ENCODE measurements around the gene F12. TPM values are rescaled to one million over a fixed set of nuclear protein-coding genes. Genes with fewer than 3 reads are reported as not detected.

Gene F12
- total and polyA plus RNA-seq, 4 donors: 0.23 to 1.8 (median 0.33) TPM; not detected in 1

- no peak overlapping the region for H3K4me3 ChIP-seq (ENCODE audit: low read length in 2 of 2)
- H3K27me3 ChIP-seq (ENCODE audit: control insufficient read depth in 1 of 2, insufficient read depth in 2 of 2, low read length in 1 of 2): no peaks in the 10 kb centered on the region
- H3K36me3 ChIP-seq (ENCODE audit: control insufficient read depth in 1 of 2, insufficient read depth in 2 of 2, low read length in 1 of 2): no peaks in the 10 kb centered on the region
- no peak overlapping the region for H3K27ac ChIP-seq (ENCODE audit: low read depth in 1 of 2, low read length in 2 of 2)
- no peaks in the 10 kb centered on the region for H3K9me3 ChIP-seq (ENCODE audit: control insufficient read depth, low read length)
- no peak for ATAC-seq (ENCODE audit: low FRiP score)
- H3K4me1 ChIP-seq (ENCODE audit: control insufficient read depth in 1 of 2, insufficient read depth in 2 of 2, low read length in 2 of 2): no peaks in the 10 kb centered on the region
- 45 to 68% methylated on average over 8 of the region's 8 CpGs for WGBS, 2 donors
- intact Hi-C loops (cut with DNase I): no loop called here
- DNase-seq: no peak
Observed at GRCh38 chr5:177396078-177396477, 13.3 kb downstream of the F12 start.

- no peak for DNase-seq
- H3K27ac ChIP-seq (ENCODE audit: low read depth in 1 of 2, low read length in 2 of 2): no peak overlapping the region
- no peaks in the 10 kb centered on the region for H3K9me3 ChIP-seq (ENCODE audit: control insufficient read depth, low read length)
- no peak overlapping the region for H3K4me3 ChIP-seq (ENCODE audit: low read length in 2 of 2)
- no peaks in the 10 kb centered on the region for H3K36me3 ChIP-seq (ENCODE audit: control insufficient read depth in 1 of 2, insufficient read depth in 2 of 2, low read length in 1 of 2)
- no peaks in the 10 kb centered on the region for H3K4me1 ChIP-seq (ENCODE audit: control insufficient read depth in 1 of 2, insufficient read depth in 2 of 2, low read length in 2 of 2)
- no peaks in the 10 kb centered on the region for H3K27me3 ChIP-seq (ENCODE audit: control insufficient read depth in 1 of 2, insufficient read depth in 2 of 2, low read length in 1 of 2)
- ATAC-seq (ENCODE audit: low FRiP score): no peak
- WGBS, 2 donors: 69 to 92% methylated on average over 5 of the region's 5 CpGs
- intact Hi-C loops (cut with DNase I): loop anchor here in 1 of 2 donors (5.0 kb wide), 2 partner anchors 58 to 108 kb away; no protein-coding TSS in a partner anchor
Observed at GRCh38 chr5:177393990-177394389, 15.4 kb downstream of the F12 start.

GRCh38 chr5:177393206-177393765, 16.1 kb downstream of the F12 start:
- no peaks in the 10 kb centered on the region for H3K36me3 ChIP-seq (ENCODE audit: control insufficient read depth in 1 of 2, insufficient read depth in 2 of 2, low read length in 1 of 2)
- no peak for DNase-seq
- H3K9me3 ChIP-seq (ENCODE audit: control insufficient read depth, low read length): no peaks in the 10 kb centered on the region
- no peak overlapping the region for H3K4me3 ChIP-seq (ENCODE audit: low read length in 2 of 2)
- intact Hi-C loops (cut with DNase I): loop anchor here in 1 of 2 donors (5.0 kb wide), 2 partner anchors 59 to 109 kb away; no protein-coding TSS in a partner anchor
- no peaks in the 10 kb centered on the region for H3K27me3 ChIP-seq (ENCODE audit: control insufficient read depth in 1 of 2, insufficient read depth in 2 of 2, low read length in 1 of 2)
- 87 to 93% methylated on average over 1 of the region's 1 CpG for WGBS, 2 donors
- no peak for ATAC-seq (ENCODE audit: low FRiP score)
- H3K27ac ChIP-seq (ENCODE audit: low read depth in 1 of 2, low read length in 2 of 2): no peak overlapping the region
- H3K4me1 ChIP-seq (ENCODE audit: control insufficient read depth in 1 of 2, insufficient read depth in 2 of 2, low read length in 2 of 2): no peaks in the 10 kb centered on the region

- ATAC-seq (ENCODE audit: low FRiP score): no peak
- intact Hi-C loops (cut with DNase I): loop anchor here in 1 of 2 donors (5.0 kb wide), 2 partner anchors 60 to 110 kb away; no protein-coding TSS in a partner anchor
- WGBS, 2 donors: 87 to 89% methylated on average over 5 of the region's 5 CpGs
Observed at GRCh38 chr5:177392765-177393164, 16.6 kb downstream of the F12 start.

GRCh38 chr5:177390363-177391300, 18.7 kb downstream of the F12 start:
- DNase-seq: peak; percentile 85 to 89

More at GRCh38 chr5:177392765-177393164, 16.6 kb downstream of the F12 start:
- Histone ChIP-seq H3K4me1 (ENCODE audit: control insufficient read depth in 1 of 2, insufficient read depth in 2 of 2, low read length in 2 of 2) (no peaks in the 10 kb centered on the region), H3K9me3 (ENCODE audit: control insufficient read depth, low read length) (no peaks in the 10 kb centered on the region), H3K36me3 (ENCODE audit: control insufficient read depth in 1 of 2, insufficient read depth in 2 of 2, low read length in 1 of 2) (no peaks in the 10 kb centered on the region), H3K27ac (ENCODE audit: low read depth in 1 of 2, low read length in 2 of 2) (no peak overlapping the region), H3K27me3 (ENCODE audit: control insufficient read depth in 1 of 2, insufficient read depth in 2 of 2, low read length in 1 of 2) (no peaks in the 10 kb centered on the region), H3K4me3 (ENCODE audit: low read length in 2 of 2) (no peak overlapping the region)
- no peak for DNase-seq

GRCh38 chr5:177389241-177390169, 19.9 kb downstream of the F12 start:
- Histone ChIP-seq H3K27ac (ENCODE audit: low read depth in 1 of 2, low read length in 2 of 2) (no peak overlapping the region), H3K4me1 (ENCODE audit: control insufficient read depth in 1 of 2, insufficient read depth in 2 of 2, low read length in 2 of 2) (no peaks in the 10 kb centered on the region), H3K9me3 (ENCODE audit: control insufficient read depth, low read length) (no peaks in the 10 kb centered on the region), H3K27me3 (ENCODE audit: control insufficient read depth in 1 of 2, insufficient read depth in 2 of 2, low read length in 1 of 2) (no peaks in the 10 kb centered on the region), H3K4me3 (ENCODE audit: low read length in 2 of 2) (no peak overlapping the region), H3K36me3 (ENCODE audit: control insufficient read depth in 1 of 2, insufficient read depth in 2 of 2, low read length in 1 of 2) (no peaks in the 10 kb centered on the region)
- DNase-seq: peak in 1 of 2 donors; percentile 64
- no peak for ATAC-seq (ENCODE audit: low FRiP score)
- intact Hi-C loops (cut with DNase I): loop anchor here (1.0 to 5.0 kb wide), 4 partner anchors 63 to 113 kb away; no protein-coding TSS in a partner anchor
- 46 to 53% methylated on average over 21 of the region's 21 CpGs for WGBS, 2 donors

More at GRCh38 chr5:177390363-177391300, 18.7 kb downstream of the F12 start:
- no peaks in the 10 kb centered on the region for H3K9me3 ChIP-seq (ENCODE audit: control insufficient read depth, low read length)
- WGBS, 2 donors: 14 to 21% methylated on average over 12 to 13 of the region's 13 CpGs
- ATAC-seq (ENCODE audit: low FRiP score): peak; percentile 92
- H3K27me3 ChIP-seq (ENCODE audit: control insufficient read depth in 1 of 2, insufficient read depth in 2 of 2, low read length in 1 of 2): no peaks in the 10 kb centered on the region
- no peak overlapping the region for H3K4me3 ChIP-seq (ENCODE audit: low read length in 2 of 2)
- no peaks in the 10 kb centered on the region for H3K36me3 ChIP-seq (ENCODE audit: control insufficient read depth in 1 of 2, insufficient read depth in 2 of 2, low read length in 1 of 2)
- H3K27ac ChIP-seq (ENCODE audit: low read depth in 1 of 2, low read length in 2 of 2): no peak overlapping the region
- no peaks in the 10 kb centered on the region for H3K4me1 ChIP-seq (ENCODE audit: control insufficient read depth in 1 of 2, insufficient read depth in 2 of 2, low read length in 2 of 2)
- intact Hi-C loops (cut with DNase I): loop anchor here (1.0 to 5.0 kb wide), 4 partner anchors 62 to 112 kb away; no protein-coding TSS in a partner anchor

- Histone ChIP-seq H3K4me3 (ENCODE audit: low read length in 2 of 2) (no peak overlapping the region), H3K9me3 (ENCODE audit: control insufficient read depth, low read length) (no peaks in the 10 kb centered on the region), H3K36me3 (ENCODE audit: control insufficient read depth in 1 of 2, insufficient read depth in 2 of 2, low read length in 1 of 2) (no peaks in the 10 kb centered on the region), H3K4me1 (ENCODE audit: control insufficient read depth in 1 of 2, insufficient read depth in 2 of 2, low read length in 2 of 2) (no peaks in the 10 kb centered on the region), H3K27ac (ENCODE audit: low read depth in 1 of 2, low read length in 2 of 2) (no peak overlapping the region), H3K27me3 (ENCODE audit: control insufficient read depth in 1 of 2, insufficient read depth in 2 of 2, low read length in 1 of 2) (no peaks in the 10 kb centered on the region)
- WGBS, 2 donors: 89 to 90% methylated on average over 10 of the region's 10 CpGs
- DNase-seq (no peak), ATAC-seq (ENCODE audit: low FRiP score) (no peak)
- intact Hi-C loops (cut with DNase I): no loop called here
Observed at GRCh38 chr5:177388521-177389052, 20.8 kb downstream of the F12 start.

GRCh38 chr5:177387405-177387804, 22.0 kb downstream of the F12 start:
- ATAC-seq (ENCODE audit: low FRiP score) (no peak), DNase-seq (no peak)
- 85 to 86% methylated on average over 14 of the region's 14 CpGs for WGBS, 2 donors
- no peaks in the 10 kb centered on the region for H3K9me3 ChIP-seq (ENCODE audit: control insufficient read depth, low read length)
- no peaks in the 10 kb centered on the region for H3K4me1 ChIP-seq (ENCODE audit: control insufficient read depth in 1 of 2, insufficient read depth in 2 of 2, low read length in 2 of 2)
- intact Hi-C loops (cut with DNase I): no loop called here
- no peaks in the 10 kb centered on the region for H3K36me3 ChIP-seq (ENCODE audit: control insufficient read depth in 1 of 2, insufficient read depth in 2 of 2, low read length in 1 of 2)
- no peak overlapping the region for H3K27ac ChIP-seq (ENCODE audit: low read depth in 1 of 2, low read length in 2 of 2)
- no peaks in the 10 kb centered on the region for H3K27me3 ChIP-seq (ENCODE audit: control insufficient read depth in 1 of 2, insufficient read depth in 2 of 2, low read length in 1 of 2)
- H3K4me3 ChIP-seq (ENCODE audit: low read length in 2 of 2): no peak overlapping the region
